B cell (primary cell): Measurements from ENCODE around the gene RP2.

Source experiments
- CTCF ChIP-seq: fragments of 200-600 bp; IDR thresholded peaks from one replicate; pipeline ENCODE4 v1.8.0; 2022; ENCODE audit warnings: antibody characterized with exemption, mild to moderate bottlenecking
- EZH2 ChIP-seq: IDR thresholded peaks from 2 replicates; pipeline ENCODE4 v1.6.1; 2012; ENCODE audit warnings: borderline replicate concordance, low read depth, mild to moderate bottlenecking, moderate library complexity, low read length; ENCODE audit not compliant: insufficient read depth, poor library complexity, severe bottlenecking

- TF ChIP-seq CTCF (no peak), EZH2 (no peak)
Observed at GRCh38 chrX:46788902-46789301, 47.9 kb upstream of the RP2 start.
